Transverse colon (tissue), 3 donors: ENCODE results near the gene PTPRD.

ENCODE experiments used
- CTCF ChIP-seq, 5 experiments: fragments of 200-600 bp in 3 of 5; fragments of 450-650 bp in 2 of 5; sonication (generic) in 3 of 5; IDR thresholded peaks; 1 replicate in 2 of 5; 2 replicates in 3 of 5; pipeline ENCODE4 v1.5.1; 2016 to 2017; ENCODE audit warnings: antibody characterized with exemption in 5 of 5, inconsistent platforms in 3 of 5, mild to moderate bottlenecking in 2 of 5, moderate library complexity in 1 of 5
- POLR2A ChIP-seq: fragments of 450-650 bp; IDR thresholded peaks from one replicate; pipeline ENCODE4 v1.6.1; 2016; ENCODE audit warnings: antibody characterized with exemption, mild to moderate bottlenecking, moderate library complexity

DNA sequence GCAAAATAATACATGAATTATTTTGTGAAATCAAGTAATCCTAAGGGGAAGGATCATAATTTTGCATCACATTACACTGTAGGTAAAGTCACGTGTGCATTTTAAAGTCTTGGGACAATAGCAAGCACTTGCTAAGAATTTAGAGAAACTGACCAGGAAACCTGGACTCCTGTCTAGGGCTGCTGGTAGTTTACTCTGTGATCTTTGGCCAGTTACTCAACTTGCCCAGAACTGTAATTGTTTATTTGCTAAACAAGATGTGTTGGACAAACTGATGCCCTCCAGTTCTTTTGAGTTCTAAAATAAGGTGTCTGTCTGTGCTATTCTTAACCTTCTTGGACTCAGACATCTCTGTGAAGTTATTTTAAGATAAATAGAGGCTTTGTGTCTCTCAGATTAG is 2218.5 kb downstream of the PTPRD start:
- no peak for TF ChIP-seq CTCF (IDR thresholded peaks at IDR 0.05)
- no peak for TF ChIP-seq POLR2A
